ENCODE measurements around the gene TSPY3. TPM values are rescaled to one million over a fixed set of nuclear protein-coding genes. Genes with fewer than 3 reads are reported as not detected.
"Not testable (repeated sequence)": the region's sequence is repeated elsewhere in the genome, so short reads cannot be mapped to it uniquely, and the experiment has no call there.

TSPY3 gene, protein sequence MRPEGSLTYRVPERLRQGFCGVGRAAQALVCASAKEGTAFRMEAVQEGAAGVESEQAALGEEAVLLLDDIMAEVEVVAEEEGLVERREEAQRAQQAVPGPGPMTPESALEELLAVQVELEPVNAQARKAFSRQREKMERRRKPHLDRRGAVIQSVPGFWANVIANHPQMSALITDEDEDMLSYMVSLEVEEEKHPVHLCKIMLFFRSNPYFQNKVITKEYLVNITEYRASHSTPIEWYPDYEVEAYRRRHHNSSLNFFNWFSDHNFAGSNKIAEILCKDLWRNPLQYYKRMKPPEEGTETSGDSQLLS
- not detected for total RNA-seq
- not detected for polyA plus RNA-seq

DNA sequence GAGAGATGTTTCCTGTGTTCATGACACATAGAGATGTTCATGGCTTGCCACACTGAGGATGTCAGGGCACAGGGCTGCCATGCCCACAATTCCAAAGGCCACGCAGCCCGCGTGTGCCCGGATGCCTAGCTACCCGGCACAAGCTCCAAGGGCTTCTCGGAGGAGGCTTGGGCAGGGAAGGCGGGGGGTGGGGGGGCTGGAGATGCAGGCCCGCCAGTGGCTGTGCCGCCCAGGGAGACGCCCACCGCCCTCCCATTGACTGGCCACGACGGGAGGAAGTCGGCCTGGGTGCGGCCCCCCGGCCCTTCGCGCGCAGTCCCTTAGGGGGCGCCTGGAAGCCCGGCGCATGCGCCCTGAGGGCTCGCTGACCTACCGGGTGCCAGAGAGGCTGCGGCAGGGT is at the start of gene TSPY3:
Gene TSPY3, plus strand, starts transcription at position 301 of the 400 bp plus-strand sequence. Its CDS starts 46 bp downstream, at position 347.
- H3K4me1 ChIP-seq; H3K9me3 ChIP-seq; H3K27ac ChIP-seq; DNase-seq; H3K36me3 ChIP-seq; H3K4me3 ChIP-seq; intact Hi-C loops (cut with DNase I); H3K27me3 ChIP-seq: not testable (repeated sequence)
- WGBS, 2 donors, result no CpG with 5 or more reads among the region's 26 CpGs

DNA sequence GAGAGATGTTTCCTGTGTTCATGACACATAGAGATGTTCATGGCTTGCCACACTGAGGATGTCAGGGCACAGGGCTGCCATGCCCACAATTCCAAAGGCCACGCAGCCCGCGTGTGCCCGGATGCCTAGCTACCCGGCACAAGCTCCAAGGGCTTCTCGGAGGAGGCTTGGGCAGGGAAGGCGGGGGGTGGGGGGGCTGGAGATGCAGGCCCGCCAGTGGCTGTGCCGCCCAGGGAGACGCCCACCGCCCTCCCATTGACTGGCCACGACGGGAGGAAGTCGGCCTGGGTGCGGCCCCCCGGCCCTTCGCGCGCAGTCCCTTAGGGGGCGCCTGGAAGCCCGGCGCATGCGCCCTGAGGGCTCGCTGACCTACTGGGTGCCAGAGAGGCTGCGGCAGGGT is 40.7 kb upstream of the TSPY3 start, which contains the start of gene TSPY8:
Gene TSPY8, plus strand, starts transcription at position 301 of the 400 bp plus-strand sequence. Its CDS starts 46 bp downstream, at position 347.
- WGBS, 2 donors, result 92 to 93% methylated on average over 8 to 10 of the region's 25 CpGs
- not testable (repeated sequence) for H3K4me1 ChIP-seq, DNase-seq

DNA sequence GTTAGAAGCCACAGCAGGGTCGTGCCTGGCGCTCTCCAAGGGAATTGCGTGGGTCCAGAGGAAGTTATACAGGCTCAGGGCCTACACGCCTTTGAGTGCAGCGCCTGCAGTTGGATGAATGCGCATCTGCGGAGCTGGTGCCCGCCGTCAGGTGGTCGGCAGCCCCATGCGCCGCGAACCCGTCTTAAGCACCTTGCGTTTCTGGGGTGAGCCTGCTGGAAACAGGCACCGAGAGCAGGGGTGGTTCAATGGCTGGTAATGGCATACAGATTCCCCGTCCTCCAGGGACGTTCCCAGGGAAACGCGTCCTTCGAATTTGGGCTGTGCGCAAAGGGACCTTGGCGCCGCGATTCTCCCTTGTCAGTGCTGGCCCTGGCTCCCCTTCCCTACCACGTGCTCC is 1.7 kb upstream of the TSPY3 start:
- intact Hi-C loops (cut with DNase I); H3K36me3 ChIP-seq; H3K9me3 ChIP-seq; H3K4me3 ChIP-seq; DNase-seq; H3K27ac ChIP-seq; H3K4me1 ChIP-seq; H3K27me3 ChIP-seq: not testable (repeated sequence)
- WGBS, 2 donors, result 87 to 96% methylated on average over 13 of the region's 26 CpGs

More for the DNA sequence above, 40.7 kb upstream of the TSPY3 start, which contains the start of gene TSPY8:
- H3K27me3 ChIP-seq; intact Hi-C loops (cut with DNase I); H3K4me3 ChIP-seq; H3K9me3 ChIP-seq; H3K27ac ChIP-seq; H3K36me3 ChIP-seq: not testable (repeated sequence)

Other genes with a start within 250 kb of the TSPY3 start
- not detected for gene TSPY4, start 61.0 kb upstream of the TSPY3 start, total RNA-seq
- not detected for gene TSPY4, start 61.0 kb upstream of the TSPY3 start, polyA plus RNA-seq
- not detected for gene TSPY8, start 40.6 kb upstream of the TSPY3 start, total RNA-seq
- gene TSPY8, start 40.6 kb upstream of the TSPY3 start, polyA plus RNA-seq, result not detected
- gene TSPY1, start 68.5 kb downstream of the TSPY3 start, total RNA-seq, result not detected
- not detected for gene TSPY1, start 68.5 kb downstream of the TSPY3 start, polyA plus RNA-seq
- not detected for gene TSPY9, start 88.8 kb downstream of the TSPY3 start, total RNA-seq
- not detected for gene TSPY9, start 88.8 kb downstream of the TSPY3 start, polyA plus RNA-seq
- gene TSPY10, start 129.5 kb downstream of the TSPY3 start, total RNA-seq, result not detected
- gene TSPY10, start 129.5 kb downstream of the TSPY3 start, polyA plus RNA-seq, result not detected